ENCODE measurements around the gene CNKSR1.
A peak's percentile ranks its signal among the peaks of the same experiment; 100 is the strongest.
"Not testable (repeated sequence)": the region's sequence is repeated elsewhere in the genome, so short reads cannot be mapped to it uniquely, and the experiment has no call there.

The CNKSR1 gene

DNA sequence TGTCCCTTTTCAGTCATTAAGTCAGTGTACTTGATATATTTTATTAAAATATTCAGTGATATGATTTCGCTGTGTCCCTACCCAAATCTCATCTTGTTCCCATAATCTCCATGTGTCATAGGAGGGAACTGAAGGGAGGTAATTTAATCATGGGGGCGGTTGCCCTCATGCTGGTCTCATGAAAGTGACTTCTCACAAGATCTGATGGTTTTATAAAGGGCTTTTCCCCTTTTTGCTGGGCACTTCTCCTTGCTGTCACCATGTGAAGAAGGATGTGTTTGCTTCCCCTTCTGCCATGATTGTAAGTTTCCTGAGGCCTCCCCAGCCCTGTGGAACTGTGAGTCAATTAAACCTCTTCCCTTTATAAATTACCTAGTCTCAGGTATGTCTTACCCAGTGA lies 53.4 kb downstream of the CNKSR1 start:
- not testable (repeated sequence) for DNase-seq

DNA sequence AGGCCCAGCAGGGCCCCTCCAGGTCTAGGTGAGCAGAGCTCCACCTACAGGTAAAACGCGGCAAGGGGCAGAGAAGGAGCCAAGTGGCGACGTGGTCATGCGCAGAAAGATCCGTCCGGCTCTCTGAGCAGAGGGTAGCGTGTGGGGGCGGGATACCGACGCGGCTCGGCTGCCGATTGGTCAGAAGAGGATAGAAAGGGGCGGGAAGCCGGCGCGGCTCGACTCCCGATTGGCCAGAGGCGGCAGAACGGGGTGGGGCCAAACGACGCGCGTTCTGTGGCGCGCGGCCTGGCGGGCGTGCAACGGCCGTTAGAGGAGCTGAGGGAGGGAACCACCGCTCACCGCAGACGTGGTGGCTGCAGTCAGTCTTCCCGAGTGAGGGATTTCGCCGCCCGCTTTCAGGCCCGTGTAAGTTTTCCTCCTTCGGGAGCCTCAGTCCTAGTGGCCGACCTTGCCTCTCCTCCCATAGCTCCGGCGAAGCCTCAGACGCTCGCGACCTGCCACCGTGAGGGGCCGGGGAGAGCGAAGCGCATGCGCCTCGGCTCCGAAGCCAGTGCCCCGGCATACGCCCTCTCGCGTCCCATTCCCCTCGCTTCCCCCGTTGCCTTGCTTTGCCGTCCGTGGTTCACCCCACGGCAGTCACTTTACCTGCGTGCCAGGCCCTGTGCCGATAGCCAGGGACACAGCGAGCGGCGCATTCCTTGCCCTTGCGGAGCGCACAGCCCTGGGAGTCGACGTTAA lies 56.8 kb downstream of the CNKSR1 start, which contains the start of gene CEP85:
TSS of gene CEP85 (plus strand) at position 298 of the 741 bp plus-strand sequence. CDS start 5,584 bp downstream, outside the sequence.
- DNase-seq: peak; percentile 92 to 94

DNA sequence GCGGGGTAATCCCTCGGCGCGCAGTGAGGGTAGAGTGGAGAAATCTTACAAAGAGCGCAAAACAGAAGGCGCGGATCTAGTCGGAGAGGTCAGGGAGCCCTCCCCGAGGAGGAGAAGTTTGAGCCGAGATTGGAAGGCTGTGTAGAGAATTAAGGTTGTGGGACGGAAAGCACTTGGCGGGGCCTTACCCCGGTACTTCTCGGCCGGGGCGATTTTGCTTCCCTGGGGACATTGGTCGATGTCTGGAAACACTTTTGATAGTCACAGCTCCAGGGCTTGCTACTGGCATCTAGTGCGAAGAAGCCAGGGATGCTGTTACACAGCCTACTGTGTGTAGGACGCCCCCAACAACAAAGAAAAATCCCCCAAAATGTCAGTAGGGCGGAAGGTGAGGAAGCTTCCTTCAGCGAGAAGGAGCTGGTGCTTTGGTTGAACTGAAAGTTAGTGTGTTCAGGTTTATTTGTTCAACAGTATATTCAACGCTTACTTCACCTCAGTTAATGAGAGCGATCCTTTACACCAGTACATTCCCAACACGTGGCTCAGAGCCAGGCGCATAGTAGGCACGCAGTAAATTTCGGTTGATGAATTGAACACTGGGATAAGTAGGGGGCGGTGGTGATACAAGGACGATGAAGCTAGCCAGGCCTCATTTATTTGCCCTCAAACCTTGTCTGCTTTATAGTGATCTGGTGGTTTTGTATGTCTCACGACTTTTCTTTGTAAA lies 57.5 kb downstream of the CNKSR1 start:
- DNase-seq: peak in 1 of 2 experiments; percentile 2

DNA sequence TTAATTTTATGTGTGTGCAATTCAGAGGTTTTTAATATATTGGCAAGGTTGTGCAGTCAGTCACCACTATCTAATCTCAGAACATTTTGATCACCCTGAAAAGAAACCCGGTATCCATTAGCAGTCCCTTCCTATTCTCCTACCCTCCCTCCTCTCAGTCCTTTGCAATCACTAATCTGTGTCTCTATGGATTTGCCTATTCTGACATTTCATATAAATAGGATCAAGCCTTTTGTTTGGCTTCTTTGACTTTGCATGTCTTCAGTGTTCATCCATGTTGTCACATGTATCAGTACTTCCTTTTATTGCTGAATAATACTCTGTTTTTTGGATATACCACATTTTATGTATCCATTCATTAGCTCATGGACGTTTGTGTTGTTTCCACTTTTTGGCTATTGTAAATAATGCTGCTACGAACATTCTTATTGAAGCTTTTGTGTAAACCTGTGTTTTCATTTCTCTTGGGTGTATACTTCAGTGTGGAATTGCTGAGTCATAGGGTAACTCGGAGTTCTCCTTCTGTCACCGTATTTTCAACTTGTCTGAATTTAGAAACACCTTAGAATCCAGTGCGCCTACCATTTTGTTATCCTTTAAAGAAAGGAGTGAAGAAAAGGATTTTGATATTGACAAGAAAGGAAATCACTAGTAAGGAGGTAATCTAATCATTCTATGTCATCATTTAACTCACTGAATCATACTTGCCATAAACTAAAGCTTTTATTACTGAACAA lies 60.1 kb downstream of the CNKSR1 start:
- DNase-seq: peak; percentile 40 to 45
